Glomerular visceral epithelial cell (primary cell): ENCODE results near the gene MAN2A2.
"Not testable (repeated sequence)": the region's sequence is repeated elsewhere in the genome, so short reads cannot be mapped to it uniquely, and the experiment has no call there.

Source experiments
- DNase-seq: peaks from one replicate; pipeline ENCODE4 v3.0.0-alpha.2; 2016; ENCODE audit errors: extremely low spot score

Gene MAN2A2

DNA sequence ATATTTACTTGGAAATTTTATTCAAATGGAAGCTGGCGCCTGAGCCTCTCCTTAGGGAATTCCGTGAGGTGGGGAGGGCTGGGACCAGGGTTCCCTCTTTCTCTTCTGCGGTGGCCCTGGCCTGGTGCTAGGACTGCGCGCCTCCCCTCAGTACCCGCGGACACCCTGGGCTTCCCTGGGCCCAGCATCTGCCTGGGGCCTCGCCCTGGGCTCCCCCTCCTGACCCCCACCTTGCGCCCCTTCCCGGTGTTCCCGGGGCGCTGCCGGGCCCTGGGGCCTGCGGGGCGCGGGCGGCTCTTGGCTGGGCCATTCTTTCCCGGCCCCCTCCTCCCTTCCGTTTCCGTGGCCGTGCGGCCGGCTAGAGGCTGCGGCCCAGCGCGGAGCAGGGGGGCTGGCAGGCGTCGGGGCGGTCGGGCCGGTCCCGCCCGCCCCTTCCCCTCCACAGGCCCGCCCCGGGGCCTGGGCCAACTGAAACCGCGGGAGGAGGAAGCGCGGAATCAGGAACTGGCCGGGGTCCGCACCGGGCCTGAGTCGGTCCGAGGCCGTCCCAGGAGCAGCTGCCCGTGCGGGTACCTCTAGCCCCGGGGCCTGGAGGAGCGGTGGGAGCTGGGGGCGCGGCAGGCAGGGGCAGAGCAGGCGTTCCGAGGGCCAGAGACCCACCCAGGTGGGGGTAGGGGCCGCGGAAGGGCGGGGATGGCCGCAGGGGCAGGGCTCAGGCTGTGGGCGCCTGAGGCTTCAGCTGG, 19.0 kb upstream of the MAN2A2 start, which contains the start of gene FES:
Gene FES (plus strand): TSS at position 529 of the 743 bp plus-strand sequence. CDS start 542 bp downstream, outside the sequence.
- peak; percentile 46 for DNase-seq

DNA sequence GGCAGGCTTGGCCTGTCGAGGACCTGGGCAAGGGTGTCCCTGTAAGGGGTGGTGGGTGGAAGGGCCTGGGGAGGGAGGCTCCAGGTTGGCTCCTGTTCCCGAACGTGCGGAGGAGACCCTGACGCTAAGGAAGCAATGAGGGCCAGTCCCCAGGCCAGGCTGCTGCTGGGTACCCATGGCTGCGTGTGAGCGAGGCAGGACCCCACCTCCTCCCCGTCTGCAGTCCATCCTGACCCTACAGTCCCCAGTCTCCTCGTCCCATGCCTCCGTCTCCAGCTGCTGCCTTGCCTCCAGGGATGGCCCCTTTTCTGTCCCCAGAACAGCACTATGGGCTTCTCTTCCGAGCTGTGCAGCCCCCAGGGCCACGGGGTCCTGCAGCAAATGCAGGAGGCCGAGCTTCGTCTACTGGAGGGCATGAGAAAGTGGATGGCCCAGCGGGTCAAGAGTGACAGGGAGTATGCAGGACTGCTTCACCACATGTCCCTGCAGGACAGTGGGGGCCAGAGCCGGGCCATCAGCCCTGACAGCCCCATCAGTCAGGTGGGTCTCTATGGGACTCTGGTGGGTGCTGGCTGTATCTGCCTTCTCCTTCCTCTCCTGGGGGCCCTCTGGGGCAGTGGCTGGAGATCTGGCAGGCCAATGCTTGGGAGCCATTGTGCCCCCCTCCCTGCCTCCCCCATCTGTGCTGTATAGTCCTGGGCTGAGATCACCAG, 18.2 kb upstream of the MAN2A2 start:
- no peak for DNase-seq

DNA sequence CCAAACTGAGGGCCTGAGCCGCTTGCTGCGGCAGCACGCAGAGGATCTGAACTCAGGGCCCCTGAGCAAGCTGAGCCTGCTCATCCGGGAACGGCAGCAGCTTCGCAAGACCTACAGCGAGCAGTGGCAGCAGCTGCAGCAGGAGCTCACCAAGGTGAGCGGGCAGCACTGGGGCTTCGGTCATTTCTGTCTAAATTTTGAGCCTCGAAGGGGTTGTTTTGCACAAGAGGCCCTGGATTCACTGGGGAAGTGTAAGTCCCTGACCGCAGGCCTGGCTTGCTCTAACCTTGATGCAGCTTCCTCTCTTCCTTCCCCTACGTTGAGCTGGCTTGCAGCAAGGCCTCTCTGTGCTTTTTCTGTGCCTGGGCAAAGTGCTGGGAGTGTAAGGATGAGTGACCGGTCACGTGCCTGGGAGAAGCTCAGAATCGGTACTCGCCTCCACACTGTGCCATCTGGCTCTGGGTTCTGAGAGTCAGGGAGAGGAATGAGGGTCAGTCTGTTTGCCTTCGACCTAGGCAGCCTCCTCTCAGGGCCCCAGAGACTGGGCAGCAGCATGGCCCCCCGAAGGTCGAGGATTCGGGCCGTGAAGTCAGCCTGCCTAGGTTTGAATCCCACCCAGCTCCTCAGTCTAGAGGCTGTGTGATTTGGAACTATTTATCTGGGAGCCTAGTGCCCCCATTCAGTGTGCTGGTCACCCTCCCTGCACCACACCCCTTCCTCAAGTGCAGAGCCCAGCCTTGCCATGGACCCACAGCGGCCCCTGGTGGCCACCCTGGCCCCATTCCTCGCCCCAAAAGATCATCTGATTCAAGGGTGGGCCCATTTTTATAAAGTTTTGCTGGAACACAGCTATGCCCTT, 17.4 kb upstream of the MAN2A2 start:
- peak; percentile 66 for DNase-seq

DNA sequence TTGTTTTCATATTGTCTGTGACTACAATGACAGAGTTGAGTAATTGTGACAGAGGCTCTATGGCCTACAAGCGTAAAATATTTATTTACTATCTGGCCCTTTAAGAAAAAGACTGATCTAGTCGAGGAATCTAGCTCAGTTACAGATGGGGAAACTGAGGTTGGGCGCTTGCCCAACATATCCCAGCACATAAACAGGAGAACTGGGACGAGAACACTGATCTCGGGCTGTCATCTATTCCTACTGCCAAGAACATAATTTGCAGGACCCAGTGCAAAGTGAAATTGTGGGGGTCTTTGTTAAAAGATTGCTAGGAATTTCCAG, 16.8 kb upstream of the MAN2A2 start:
- no peak for DNase-seq

DNA sequence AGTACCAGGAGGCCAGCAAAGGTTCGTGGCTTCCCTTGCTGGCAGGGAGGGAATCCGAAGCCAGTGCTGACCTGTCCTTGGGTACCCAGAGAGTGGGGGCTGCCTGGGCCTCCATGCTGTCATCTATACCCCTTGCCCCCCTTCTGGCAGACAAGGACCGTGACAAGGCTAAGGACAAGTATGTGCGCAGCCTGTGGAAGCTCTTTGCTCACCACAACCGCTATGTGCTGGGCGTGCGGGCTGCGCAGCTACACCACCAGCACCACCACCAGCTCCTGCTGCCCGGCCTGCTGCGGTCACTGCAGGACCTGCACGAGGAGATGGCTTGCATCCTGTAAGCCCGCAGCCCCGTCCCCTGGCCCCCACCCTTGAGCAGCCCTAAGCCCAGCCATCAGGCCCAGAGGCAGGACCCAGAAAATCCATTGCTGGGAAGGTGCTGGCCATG, 16.0 kb upstream of the MAN2A2 start:
- DNase-seq: no peak

DNA sequence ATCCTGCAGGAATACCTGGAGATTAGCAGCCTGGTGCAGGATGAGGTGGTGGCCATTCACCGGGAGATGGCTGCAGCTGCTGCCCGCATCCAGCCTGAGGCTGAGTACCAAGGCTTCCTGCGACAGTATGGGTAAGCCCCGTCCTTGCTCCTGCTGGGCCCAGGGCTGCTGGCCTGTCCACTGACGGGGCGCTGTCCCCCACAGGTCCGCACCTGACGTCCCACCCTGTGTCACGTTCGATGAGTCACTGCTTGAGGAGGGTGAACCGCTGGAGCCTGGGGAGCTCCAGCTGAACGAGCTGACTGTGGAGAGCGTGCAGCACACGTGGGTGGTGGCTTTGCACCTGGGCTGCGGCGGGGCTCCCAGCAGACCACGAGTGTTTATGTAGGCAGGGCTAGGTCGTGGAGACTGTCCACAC, 13.8 kb upstream of the MAN2A2 start:
- DNase-seq: no peak

DNA sequence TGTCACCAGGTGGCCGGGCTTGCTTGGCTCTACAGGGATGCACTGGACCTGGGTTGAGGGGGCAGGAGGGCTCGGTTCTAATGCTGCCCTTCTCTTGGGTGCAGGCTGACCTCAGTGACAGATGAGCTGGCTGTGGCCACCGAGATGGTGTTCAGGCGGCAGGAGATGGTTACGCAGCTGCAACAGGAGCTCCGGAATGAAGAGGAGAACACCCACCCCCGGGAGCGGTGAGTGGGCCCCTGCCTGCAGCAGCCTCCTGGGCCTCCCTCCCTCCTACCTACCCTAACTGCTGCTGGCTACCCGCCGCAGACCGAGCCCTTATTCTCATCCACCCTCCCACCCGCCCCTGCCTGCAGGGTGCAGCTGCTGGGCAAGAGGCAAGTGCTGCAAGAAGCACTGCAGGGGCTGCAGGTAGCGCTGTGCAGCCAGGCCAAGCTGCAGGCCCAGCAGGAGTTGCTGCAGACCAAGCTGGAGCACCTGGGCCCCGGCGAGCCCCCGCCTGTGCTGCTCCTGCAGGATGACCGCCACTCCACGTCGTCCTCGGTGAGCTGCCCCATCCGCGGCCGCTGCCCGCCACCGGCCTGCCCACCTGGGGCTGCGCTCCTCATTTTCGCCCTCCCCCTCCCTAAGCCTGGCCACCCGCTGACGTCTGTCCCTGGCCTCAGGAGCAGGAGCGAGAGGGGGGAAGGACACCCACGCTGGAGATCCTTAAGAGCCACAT, 13.2 kb upstream of the MAN2A2 start:
- DNase-seq: no peak

DNA sequence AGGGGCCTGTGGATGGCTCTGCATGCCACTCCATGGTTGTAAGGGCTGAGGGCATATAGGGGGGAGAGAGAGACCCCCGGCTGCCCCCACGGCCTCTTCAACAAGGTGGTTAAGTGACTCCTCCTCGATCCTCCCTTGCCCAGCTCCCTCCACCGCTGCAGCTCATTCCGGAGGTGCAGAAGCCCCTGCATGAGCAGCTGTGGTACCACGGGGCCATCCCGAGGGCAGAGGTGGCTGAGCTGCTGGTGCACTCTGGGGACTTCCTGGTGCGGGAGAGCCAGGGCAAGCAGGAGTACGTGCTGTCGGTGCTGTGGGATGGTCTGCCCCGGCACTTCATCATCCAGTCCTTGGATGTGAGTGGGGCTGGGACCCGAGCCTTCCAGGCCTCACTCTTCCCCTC, 12.3 kb upstream of the MAN2A2 start:
- no peak for DNase-seq

DNA sequence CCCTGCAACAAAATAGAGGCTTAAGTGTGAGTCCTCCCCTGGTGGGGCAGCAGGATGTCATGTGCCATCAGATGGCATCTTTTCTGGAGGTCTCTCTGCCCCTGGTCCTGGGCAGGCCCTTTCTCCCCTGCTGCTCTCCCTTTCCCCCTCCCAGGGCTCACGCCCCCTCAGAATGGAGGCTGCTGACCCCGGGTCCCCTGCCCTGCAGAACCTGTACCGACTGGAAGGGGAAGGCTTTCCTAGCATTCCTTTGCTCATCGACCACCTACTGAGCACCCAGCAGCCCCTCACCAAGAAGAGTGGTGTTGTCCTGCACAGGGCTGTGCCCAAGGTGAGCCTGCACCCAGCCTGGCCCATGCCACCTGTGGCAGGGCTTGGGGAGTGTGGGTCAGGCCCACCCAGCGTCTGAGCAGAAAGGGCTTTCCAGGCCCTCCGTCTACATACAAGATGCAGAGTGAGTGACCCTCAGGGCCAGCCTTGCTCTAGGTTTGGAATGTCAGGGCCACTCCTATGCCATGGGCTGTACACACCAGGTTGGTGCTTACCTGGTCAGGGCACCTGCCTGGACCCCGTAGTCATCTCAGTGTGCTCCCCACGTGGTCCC, 11.7 kb upstream of the MAN2A2 start:
- DNase-seq: no peak

DNA sequence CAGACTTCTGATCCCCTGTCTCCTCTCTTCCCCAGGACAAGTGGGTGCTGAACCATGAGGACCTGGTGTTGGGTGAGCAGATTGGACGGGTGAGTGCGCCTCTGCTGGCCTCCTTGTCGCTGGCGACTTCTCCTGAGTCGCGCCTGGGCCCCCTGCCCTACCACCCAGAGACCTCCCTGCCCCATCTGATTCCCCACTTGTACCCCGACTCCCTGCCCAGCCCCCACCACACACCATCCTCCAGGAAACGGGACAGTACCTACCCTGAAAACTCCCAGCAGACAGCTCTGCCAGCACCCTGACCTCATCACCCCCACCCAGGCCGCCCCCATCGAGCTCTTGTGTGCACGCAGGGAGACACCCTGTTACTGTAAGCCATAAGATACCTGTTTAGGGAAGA, 11.1 kb upstream of the MAN2A2 start:
- DNase-seq: no peak

DNA sequence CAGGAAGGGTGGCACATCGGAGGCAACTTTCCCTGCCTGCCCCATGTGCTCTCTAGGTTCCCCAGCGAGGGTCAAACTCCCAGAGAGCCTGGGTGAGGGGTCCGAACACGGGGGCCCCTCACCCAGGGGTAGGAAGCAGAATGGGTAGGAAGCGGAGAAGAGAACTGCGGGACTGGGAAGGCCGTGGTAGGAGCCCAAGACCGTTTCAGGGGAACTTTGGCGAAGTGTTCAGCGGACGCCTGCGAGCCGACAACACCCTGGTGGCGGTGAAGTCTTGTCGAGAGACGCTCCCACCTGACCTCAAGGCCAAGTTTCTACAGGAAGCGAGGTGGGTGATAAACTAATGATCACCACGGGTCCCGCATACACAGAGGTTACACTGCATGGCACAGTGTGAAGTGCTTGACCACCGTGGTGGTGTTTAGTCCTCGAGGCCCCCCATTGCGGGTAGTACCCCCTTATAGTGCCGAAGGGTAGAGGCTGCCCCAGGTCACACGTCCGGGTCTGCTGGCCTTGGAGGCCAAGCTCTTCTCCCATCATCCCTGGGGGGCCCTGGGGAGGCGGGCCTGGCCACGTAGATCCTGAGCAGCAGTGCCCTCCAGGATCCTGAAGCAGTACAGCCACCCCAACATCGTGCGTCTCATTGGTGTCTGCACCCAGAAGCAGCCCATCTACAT, 10.5 kb upstream of the MAN2A2 start:
- no peak for DNase-seq

DNA sequence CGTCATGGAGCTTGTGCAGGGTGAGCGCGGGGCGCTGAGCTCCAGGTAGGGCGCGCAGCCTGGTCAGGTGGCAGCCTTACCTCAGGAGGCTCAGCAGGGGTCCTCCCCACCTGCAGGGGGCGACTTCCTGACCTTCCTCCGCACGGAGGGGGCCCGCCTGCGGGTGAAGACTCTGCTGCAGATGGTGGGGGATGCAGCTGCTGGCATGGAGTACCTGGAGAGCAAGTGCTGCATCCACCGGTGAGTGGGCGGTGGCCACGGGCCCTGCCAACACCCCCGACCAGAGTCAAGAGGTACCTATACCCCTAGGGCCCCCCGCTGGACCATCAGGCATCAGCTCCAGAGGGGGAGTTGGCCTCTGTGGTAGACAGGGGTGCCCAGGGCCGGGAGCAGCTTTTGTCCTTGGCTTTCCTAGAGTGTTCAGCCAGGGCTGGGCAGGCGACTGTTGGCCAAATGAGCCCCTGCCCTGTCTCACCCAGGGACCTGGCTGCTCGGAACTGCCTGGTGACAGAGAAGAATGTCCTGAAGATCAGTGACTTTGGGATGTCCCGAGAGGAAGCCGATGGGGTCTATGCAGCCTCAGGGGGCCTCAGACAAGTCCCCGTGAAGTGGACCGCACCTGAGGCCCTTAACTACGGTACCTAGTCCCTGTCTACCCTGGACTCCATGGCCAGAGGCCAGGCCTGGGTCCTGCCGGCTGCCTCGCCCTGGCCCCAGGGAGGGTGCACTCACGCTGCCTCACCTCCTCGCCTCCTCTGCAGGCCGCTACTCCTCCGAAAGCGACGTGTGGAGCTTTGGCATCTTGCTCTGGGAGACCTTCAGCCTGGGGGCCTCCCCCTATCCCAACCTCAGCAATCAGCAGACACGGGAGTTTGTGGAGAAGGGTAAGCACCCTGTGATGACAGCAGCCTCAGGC, 9.7 kb upstream of the MAN2A2 start:
- no peak for DNase-seq

DNA sequence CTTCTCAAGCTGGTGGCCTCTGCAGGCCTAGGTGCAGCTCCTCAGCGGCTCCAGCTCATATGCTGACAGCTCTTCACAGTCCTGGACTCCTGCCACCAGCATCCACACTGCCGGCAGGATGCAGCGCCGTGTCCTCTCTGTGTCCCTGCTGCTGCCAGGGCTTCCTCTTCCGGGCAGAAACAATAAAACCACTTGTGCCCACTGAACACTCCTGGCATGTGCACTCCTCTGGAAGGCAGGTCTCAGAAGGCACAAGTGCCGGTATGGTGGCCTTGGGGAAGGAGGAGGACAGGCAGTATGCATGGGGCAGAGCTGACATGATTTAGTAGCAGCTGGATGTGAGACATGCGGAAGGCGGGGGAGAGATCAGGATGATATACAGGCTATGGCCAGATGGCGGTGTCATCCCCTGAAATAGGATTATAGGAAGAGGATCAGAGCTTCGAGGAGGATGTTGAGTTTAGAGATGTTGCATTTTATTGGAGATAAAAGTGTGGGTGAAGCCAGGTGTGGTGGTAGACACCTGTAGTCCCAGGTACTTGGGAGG, 7.5 kb upstream of the MAN2A2 start:
- DNase-seq: no peak

DNA sequence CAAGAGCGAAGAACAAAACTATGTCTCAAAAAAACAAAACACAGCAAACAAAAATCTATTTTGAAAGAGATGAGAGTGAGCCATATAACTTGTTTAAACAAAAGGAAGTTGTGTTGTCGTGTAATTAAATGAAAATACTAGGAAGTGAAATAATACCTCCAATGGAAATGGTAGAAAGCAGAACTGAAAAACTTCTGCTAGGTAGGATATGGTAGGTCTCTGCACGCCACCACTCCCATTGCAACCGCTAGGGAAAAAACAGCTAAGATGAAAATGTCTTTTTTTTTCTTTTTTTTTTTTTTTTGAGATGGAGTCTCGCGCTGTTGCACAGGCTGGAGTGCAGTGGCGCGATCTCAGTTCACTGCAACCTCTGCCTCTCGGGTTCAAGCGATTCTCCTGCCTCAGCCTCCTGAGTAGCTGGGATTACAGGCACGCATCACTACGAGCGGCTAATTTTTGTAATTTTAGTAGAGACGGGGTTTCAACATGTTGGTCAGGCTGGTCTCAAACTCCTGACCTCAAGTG, 5.9 kb upstream of the MAN2A2 start:
- DNase-seq: not testable (repeated sequence)

DNA sequence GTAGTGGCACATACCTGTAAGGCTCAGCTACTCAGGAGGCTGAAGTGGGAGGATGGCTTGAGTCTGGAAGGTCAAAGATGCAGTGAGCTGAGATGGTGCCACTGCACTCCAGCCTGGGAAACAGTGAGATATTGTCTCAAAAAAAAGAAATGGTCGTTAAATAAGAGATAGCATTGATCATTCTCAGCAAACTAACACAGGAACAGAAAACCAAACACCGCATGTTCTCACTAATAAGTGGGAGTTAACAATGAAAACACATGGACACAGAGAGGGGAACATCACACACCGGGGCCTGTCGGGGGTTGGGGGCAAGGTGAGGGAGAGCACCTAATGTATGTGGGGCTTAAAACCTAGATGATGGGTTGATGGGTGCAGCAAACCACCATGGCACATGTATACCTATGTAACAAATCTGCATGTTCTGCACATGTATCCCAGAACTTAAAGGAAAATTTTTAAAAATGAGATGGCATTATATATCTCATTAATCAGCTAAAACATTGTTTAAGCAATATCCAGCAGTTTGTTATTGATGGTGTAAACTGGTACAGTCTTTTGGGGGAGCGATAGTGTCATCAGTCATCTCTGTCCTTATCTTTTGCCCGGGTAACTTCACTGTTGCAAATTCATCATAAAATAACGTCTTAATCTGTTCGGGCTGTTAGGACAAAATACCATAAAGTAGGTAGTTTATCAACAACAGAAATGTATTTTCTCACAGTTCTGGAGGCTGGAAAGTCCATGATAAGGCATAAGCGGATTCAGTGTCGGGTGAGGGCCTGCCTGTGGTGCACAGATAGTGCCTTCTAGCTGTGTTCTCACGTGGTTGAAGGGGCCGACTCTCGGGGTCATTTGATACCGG, 1.7 kb upstream of the MAN2A2 start:
- no peak for DNase-seq

DNA sequence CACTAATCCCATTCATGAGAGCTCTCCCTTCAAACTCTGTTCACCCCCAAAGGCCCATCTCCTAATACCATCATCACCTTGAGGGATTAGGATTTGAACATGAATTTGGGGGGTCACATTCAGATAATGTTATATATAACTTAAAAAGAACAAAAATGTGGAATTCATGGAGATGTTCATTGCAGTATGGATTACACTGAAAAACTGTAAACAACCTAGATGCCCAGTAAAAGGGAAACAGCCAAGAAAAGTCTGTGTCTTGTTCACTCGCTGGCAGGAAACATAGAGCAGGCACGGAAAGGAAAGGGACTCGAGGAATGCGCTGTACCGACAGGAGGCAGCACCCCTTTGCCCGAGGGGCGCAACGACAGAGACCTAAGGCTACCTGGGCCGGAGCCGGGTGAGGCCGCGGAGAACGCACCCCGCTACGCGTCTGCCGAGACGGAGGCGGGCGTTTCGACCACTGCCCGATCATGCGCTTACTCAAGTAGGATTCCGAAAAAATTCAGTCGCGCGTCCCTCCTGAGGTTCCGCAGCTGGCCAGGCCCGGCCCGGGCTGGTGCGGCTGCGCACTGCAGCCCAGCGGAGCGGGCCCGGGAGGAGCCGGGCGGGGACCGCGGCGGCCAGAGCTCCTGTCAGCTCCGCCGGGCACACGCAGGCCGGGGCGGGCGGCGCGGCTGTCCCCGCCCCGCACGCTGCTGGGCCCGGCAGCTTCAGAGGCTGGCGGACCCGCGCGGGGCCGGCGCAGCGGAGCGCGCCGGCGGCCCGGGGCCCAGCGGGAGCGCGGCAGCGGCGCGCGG, 862 bp upstream of the MAN2A2 start:
- peak; percentile 84 for DNase-seq
